ENCODE measurements around the gene TTC7B. TPM values are rescaled to one million over a fixed set of nuclear protein-coding genes. Genes with fewer than 3 reads are reported as not detected.
A peak's percentile ranks its signal among the peaks of the same experiment; 100 is the strongest.

TTC7B gene
- total RNA-seq, 1 donor from 2014 or later, result 82.6 TPM

DNA sequence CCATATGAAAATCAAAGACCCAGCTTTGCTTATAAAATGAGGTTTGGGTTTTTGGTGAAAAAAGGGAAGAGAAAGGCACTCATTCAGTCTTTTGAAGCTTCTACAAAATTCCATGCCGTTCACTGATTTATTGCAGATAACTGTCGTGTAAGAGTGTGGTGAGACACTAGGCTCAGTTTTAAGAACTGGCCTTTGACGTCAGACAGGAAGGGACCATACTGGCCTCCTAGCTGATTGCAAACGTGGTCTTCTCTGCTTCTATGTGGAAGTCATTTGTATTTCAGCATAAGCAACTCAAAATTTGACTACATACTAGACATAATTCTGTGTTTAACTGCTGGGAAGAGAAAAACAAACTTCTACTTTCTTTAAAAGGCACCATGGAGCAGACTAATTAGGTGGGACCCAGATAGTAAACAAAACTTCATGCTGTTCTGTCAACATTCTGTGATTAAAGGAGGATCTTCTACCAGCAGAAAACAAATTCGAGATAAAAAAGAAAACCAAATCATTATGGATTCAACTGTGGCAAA, 168.7 kb downstream of the TTC7B start:
- TF ChIP-seq, protein P1, sequence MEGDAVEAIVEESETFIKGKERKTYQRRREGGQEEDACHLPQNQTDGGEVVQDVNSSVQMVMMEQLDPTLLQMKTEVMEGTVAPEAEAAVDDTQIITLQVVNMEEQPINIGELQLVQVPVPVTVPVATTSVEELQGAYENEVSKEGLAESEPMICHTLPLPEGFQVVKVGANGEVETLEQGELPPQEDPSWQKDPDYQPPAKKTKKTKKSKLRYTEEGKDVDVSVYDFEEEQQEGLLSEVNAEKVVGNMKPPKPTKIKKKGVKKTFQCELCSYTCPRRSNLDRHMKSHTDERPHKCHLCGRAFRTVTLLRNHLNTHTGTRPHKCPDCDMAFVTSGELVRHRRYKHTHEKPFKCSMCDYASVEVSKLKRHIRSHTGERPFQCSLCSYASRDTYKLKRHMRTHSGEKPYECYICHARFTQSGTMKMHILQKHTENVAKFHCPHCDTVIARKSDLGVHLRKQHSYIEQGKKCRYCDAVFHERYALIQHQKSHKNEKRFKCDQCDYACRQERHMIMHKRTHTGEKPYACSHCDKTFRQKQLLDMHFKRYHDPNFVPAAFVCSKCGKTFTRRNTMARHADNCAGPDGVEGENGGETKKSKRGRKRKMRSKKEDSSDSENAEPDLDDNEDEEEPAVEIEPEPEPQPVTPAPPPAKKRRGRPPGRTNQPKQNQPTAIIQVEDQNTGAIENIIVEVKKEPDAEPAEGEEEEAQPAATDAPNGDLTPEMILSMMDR (conservative IDR thresholded peaks at IDR 0.05; ENCODE audit: low read depth, low read length), result no peak
- no peak for DNase-seq (ENCODE audit: low read depth)
- H3K4me3 ChIP-seq (ENCODE audit: low read depth, low read length), result no peak overlapping the region

DNA sequence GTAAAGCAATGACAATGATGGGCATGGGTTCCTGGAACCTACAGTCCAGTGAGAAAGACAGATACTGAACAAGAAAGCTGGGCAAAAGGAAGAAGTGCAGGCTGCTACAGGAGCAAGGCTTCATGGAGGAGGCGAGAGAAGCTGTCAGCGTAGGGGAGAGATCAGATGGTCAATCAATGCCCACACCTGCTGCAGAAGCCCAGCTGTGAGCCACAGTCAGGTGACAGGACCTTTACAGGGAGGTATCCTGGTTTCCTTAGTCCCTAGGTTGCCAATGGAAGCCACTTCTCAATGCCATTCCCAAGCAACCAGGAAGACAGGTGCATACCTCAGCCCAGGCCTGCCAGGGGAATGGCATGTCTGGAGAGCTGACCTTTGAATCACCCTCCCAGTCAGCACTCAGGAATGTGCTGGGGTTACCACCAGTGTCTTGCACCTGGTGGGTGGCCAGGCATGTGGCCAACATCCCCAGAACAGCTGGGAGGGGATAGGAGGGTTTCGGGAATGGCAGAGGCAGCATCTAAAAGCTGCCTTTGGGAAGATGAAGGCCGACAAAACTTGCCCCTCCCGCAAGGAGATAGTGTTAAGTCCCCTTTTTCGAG, 170.3 kb downstream of the TTC7B start:
- TF ChIP-seq, protein P1 (conservative IDR thresholded peaks at IDR 0.05; ENCODE audit: low read depth, low read length), result no peak
- DNase-seq (ENCODE audit: low read depth), result peak; percentile 81
- H3K4me3 ChIP-seq (ENCODE audit: low read depth, low read length), result no peak overlapping the region

DNA sequence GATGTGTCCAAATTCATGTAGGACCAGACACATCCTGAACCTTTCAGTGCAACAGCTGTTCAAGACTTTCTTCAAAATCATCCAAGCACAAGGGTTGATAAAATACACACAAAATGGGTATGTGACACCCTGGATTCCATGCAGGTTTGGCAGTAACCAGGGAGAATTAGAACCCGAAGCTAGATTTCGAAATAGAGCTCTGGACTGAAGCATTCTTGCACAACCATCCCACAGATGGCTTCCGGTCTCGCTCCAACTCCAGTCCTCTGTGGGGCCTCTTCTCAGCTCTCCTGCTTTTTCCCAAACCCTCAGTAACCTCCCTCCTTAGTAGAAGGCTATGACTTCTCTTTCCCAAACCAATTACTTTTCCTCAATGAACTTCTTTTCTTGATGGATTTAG, 171.3 kb downstream of the TTC7B start:
- DNase-seq (ENCODE audit: low read depth), result peak; percentile 49
- TF ChIP-seq, protein P1 (conservative IDR thresholded peaks at IDR 0.05; ENCODE audit: low read depth, low read length), result no peak
- no peak overlapping the region for H3K4me3 ChIP-seq (ENCODE audit: low read depth, low read length)

DNA sequence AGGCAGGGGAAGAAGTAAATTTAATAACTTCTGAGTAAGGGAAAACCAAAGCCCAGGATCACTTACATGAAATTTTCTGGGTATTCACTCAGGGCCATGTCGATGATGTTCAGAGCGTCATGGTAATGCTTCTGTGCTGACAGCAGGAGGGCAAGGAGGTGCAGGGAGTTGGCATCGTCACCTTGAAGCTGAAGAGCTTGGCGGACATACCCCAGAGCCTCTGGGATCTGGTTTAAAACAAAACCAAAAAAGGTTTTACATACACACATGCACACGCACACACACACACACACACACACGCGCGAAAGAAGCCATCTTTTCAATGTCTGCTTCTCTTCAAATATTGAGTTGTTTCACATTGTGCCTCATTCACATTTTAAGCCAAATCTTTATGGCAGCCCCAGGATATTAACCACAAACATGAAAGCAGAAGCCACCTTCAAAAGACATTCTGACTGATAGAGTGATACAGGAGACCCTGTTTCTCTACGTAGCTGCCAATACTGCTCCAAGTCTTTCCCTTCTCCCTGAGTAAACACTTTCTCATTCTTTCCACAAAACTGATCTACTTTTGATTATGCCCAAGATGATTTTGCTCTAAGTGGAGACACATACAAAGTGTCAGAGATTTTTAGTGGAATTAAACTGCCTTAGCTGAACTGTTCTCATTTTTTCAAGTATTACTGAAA, 172.1 kb downstream of the TTC7B start:
- no peak for DNase-seq (ENCODE audit: low read depth)

DNA sequence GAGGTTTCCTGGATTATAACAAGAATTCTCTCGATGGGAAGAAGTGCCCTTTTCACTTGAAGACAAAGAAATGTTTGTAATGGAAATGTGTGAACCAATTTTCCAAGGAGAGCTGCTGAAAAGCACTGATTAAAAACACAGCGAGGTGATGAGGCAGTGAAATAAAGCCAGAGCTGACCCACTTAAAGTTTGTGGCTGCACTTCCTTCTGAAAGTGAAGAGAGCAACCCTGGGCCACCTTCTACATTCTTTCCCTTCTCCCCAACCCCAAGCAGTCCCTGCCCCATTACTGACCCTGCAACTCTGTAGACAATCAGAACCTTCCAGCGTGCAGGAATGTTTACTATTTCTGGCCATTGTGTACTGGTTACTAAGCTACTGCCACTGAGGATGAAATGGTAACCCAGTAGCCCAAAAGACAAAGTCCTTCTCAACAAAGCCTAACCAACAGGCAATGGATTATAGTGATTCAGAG, 173.9 kb downstream of the TTC7B start:
- peak; percentile 56 for DNase-seq (ENCODE audit: low read depth)
- no peak overlapping the region for H3K4me3 ChIP-seq (ENCODE audit: low read depth, low read length)
- TF ChIP-seq, protein P1 (conservative IDR thresholded peaks at IDR 0.05; ENCODE audit: low read depth, low read length), result no peak

More for the DNA sequence above, 172.1 kb downstream of the TTC7B start:
- no peak overlapping the region for H3K4me3 ChIP-seq (ENCODE audit: low read depth, low read length)
- TF ChIP-seq, protein P1 (conservative IDR thresholded peaks at IDR 0.05; ENCODE audit: low read depth, low read length), result no peak

DNA sequence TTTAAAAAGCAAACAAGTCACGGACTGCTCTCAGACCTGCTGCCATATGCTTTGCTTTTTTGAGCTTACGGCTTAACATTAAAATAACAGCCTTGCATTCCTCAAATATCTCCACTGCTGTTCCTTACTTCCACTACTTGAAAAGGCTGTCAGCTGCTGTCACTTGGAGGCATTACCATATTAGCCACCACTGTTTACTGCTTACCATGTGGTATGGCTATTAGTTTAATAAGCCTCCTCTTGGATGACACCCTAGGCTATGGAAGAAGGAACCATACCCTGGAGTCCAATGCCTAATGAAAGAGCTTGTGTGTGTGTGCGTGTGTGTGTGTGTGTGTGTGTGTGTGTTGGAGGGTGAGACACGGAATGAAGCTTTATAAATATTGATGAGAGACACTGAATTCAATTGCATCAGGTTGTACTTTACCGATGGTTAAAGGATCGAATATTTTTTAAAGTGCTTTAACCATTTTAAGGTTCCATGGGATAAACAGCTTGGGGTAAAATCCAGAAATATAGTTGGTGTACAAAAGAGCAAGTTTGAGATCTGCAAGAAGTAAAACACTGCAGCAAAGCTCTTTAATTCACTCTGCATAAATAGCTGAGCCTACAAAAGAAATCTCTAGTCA, 174.5 kb downstream of the TTC7B start:
- TF ChIP-seq, protein P1 (conservative IDR thresholded peaks at IDR 0.05; ENCODE audit: low read depth, low read length), result no peak
- H3K4me3 ChIP-seq (ENCODE audit: low read depth, low read length), result no peak overlapping the region
- no peak for DNase-seq (ENCODE audit: low read depth)
